Stimulated activated naive CD4-positive, alpha-beta T cell (primary cell): ENCODE measurements around the gene FOLR2.
"Not testable (repeated sequence)": the region's sequence is repeated elsewhere in the genome, so short reads cannot be mapped to it uniquely, and the experiment has no call there.

Source experiments
- DNase-seq, 6 experiments: peaks; one replicate each; lab custom pipeline; 2025; lab: John Stamatoyannopoulos, UW

FOLR2 gene

DNA sequence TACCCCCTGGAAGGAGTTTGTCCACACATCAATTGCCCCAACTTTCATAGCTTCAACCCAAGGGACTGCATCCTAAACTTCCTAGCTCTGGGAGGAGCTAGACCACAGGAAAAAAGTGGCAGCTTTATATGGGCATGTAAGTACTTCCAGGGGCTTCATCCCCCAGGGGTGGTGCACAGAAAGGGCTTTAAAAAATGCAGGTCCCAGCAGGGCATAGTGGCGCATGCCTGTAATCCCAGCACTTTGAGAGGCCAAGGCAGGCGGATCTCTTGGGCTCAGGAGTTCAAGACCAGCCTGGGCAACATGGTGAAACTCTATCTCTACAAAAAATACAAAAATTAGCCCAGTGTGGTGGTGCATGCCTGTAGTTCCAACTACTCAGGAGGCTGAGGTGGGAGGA is 9.8 kb upstream of the FOLR2 start:
- not testable (repeated sequence) for DNase-seq

DNA sequence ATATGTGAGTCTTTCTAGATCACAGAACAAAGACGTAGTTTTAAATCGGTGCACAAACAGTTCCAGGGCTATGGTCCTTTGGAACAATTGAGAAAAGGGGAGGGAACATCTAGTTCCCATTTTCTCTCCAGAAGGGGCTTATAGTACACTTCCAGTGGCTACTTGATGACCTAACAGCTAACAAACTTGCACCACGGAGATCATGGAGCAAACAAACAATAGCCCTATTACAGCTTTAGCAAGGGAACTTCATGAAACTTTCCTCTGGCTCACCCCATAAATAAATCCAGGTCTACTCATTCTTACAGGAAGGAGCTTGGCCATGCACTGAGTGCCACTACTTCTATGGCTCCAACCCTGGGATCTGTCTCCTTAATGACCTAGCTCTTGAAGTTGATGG is 8.3 kb upstream of the FOLR2 start:
- no peak for DNase-seq

DNA sequence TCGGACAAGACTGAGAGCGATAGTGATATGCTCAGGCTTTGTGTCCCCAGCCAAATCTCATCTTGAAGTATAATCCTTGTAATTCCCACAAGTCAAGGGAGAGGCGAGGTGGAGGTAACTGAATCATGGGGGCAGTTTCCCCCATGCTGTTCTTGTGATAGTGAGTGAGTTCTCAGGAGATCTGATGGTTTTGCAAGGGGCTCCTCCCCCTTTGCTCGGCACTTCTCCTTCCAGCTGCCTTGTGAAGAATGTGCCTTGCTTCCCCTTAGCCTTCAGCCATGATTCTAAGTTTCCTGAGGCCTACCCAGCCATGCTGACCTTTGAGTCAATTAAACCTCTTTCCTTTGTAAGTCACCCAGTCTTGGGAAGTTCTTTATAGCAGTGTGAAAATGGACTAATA is 7.5 kb upstream of the FOLR2 start:
- no peak for DNase-seq

DNA sequence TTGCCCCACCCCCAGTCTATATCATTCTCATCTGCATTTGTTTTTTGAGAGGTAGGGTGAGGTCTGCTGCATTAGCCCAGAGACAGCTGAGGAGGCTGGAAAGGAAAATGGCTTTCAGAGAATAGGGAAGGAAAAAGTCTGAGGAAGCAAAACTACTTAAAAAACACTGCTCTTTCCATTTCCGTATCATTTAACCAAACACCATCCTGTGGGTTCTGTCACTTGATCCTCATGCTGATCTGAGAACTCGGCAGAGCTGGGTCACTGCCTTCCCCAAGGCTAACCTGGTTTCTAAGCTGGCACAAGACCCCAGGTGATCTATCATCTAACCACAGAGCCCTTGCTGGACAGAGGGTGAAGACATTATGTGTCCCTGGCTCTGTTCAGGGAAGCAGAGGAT is 1.2 kb downstream of the FOLR2 start:
- no peak for DNase-seq

DNA sequence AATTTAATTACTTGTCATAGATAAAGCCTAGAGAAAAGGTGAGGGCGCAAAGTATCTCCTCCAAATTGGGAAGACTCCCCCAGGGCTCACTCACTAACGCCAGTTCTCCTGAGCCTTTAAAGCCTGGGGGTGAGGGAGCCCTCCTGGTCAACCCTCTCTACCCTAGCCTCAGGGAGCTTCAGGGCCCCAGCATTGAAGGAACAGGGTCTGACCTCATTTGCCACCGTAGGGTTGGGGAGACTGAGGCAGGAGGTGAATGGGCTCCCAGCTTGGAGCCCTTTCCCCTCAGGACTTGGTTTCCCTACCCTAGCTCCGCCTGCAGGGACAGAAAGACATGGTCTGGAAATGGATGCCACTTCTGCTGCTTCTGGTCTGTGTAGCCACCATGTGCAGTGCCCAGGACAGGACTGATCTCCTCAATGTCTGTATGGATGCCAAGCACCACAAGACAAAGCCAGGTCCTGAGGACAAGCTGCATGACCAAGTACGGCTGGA is 1.7 kb downstream of the FOLR2 start:
- DNase-seq = no peak

DNA sequence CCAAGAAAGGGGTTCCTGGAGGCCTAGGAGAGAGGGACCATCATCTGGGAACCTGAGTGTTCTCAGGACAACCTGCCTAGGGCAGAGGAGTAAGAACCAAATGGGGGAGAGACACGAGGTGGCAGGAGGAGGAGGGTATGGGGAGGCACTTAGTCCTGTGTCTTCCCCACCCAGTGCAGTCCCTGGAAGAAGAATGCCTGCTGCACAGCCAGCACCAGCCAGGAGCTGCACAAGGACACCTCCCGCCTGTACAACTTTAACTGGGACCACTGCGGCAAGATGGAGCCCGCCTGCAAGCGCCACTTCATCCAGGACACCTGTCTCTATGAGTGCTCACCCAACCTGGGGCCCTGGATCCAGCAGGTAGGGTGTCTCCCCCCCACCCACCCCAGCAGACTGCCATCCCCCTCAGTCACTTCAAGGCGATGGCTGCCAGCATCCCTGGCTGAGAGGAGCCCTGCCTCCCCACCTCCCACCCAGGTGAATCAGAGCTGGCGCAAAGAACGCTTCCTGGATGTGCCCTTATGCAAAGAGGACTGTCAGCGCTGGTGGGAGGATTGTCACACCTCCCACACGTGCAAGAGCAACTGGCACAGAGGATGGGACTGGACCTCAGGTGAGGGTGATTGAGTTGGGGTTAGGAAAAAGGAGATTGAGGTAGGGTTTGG is 4.2 kb downstream of the FOLR2 start:
- no peak for DNase-seq

DNA sequence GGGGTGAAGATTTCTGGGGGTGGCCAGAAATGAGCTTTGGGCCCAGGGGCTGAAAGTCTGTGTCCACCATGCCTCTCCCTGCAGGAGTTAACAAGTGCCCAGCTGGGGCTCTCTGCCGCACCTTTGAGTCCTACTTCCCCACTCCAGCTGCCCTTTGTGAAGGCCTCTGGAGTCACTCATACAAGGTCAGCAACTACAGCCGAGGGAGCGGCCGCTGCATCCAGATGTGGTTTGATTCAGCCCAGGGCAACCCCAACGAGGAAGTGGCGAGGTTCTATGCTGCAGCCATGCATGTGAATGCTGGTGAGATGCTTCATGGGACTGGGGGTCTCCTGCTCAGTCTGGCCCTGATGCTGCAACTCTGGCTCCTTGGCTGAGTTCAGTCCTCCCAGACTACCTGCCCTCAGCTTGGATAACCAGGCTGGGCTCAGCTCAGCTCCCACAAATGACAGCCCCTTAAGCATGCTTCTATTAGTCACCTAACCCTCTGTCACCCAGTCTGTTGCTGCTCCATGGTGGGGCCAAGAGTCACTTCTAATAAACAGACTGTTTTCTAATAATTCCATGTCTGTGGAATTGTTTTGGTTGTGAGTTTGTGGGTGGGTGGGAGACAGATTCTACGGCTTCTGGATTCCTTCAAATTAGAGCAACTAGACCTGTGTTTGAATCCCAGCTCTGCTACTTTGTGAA is 4.9 kb downstream of the FOLR2 start:
- DNase-seq = no peak

DNA sequence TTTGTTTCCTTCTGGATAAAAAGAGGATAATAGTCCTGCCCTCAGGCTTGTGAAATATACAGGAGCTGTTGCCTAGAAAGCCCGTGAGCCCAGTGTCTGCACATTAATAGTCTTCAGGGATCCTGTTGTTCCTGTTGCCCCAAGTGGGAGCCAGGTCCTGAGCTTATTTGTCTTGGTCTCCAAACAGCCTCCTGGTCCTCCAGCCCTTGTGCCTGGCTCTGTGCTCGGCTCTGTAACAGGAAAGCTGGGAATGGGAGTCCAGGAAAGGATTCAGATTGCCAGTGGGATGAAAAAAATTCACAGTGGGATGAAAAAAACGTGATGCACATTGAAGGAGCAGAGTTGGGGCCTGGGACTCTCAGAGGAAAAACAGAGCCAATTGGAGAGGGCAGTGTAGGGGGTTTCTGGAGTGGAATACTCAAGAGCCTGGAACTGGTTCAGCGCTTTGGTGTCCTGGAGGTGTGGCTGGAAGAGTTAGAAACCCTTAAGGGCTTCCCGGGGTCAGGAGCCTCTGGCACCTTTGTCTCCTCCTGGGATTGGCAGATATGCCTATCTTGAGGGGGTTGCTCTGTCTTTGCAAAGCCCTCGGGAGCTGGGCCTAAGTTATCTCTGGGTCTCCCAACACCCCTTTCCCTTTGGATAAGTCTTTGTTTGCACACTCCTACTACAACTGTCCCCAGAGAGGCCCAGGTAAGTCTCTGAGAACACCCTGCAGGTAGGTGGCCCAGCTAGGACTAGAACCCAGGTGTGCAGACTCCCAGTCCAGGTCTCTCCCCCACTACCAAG is 5.7 kb downstream of the FOLR2 start:
- no peak for DNase-seq

DNA sequence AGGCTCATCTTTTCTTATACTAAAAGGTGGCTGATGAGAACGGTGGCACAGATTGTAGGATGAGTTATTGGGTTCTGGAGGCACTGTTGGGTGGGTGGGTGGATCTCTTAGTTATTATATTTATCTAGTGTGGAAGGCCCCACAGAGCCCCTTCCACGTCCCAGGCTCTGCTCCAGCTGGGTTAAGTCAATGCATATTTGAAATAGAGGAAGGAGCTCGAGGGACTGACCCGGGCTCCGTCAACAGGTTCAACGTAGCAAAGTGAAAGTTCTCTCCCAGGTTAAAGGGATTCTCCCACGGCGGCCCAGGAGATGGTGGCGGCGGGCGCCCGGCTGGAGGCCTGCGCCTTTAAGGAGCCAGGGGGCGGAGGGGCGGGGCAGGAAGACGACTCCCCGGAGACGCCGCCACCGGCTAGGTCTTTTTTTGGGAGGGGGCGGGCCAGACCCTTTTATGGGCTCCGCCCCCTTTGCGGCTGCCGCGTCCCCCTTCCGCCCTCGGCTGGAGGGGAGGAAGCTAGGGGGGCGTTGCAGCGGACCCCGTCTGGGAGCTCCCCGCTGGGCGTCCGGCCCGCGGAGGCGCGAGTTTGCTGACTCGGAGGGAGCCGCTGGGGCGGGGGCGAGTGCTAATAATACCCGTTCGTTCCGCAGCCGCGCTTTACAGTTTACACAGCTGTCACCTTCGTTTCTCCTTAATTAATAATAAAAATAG is 6.5 kb downstream of the FOLR2 start:
- peak; percentile 82 to 90 (median 88) for DNase-seq

DNA sequence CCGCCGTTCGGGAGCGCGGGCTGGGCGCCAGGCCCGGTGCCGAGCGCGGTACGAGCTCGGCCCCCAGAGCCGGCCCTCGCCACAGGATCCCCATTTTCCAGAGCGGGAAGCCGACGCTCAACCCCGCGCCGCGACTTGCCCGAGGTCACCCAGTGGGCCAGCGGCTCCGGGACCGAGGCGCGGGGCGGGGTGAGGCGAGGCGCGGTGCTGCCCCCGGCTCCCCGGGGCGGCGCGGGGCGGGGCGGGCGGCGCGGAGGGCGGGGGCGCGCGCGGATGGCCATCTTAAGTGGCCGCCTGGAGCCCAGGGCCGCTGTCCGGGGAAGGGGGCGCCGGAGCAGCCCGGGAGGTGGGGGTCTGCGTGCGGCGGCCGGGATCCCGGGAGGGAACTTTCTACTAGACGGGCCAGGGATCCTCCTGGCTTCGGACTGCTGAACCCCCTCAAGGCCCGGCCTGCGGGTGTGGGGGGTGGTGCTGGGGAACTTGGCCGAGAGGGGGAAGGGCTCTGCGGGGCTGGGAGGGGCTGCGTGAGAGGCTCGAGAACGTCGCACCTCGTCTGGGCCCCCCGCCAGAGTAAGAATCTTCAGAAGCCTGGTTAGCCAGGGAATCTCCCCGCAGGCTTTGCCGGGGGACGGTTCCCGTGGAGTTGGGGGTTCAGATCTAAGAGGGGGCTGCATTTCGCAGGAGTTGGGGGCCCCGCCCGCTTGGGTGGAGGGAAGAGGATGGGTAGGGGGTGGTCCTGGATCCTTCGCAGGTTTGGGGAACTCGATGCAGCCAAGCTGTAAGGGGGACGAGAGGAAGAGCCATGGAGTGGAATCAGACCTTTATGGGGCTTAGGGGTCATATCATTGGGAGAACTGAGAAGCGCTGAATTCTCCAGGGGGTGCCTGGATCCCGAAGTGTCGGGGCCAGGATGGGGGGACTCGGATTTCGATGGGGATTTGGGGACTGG is 7.3 kb downstream of the FOLR2 start:
- peak; percentile 15 to 60 (median 47) for DNase-seq

DNA sequence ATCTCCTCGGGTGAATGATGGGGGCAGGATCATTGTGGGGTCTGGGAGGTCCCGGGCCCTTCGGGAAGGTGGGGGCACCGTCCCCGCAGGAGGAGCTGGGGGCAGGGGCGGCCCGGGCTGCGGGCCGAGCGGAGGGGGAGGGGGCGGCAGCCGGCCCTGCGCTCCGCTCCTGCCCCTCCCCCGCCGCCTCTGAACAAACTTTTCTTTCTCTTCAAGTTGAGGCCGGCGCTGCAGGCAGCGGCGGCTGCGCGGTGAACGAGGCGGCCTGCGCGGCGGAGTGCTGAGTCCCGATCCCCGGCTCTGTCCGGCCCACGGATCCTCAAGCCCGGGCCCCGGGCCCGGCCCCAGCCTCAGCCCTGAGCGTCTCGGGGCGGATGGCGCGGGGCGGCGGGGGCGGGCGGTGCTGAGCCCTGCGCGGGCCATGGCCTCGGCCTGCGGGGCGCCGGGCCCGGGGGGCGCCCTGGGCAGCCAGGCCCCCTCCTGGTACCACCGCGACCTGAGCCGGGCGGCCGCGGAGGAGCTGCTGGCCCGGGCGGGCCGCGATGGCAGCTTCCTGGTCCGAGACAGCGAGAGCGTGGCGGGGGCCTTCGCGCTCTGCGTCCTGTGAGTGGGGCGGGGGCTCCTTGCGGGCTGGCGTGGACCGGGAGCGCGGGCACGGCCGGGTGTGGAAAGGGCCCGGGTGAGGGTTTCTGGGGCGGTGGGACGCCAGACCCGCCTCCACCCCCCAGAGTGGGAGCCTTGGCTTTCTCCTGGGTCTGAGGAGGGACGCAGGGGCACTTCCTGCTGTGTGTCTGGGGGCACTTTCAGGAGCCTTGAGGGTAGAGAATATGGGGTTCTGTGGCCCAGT is 8.2 kb downstream of the FOLR2 start, which contains the start of gene INPPL1:
Gene INPPL1 (plus strand): TSS at position 204 of the 847 bp plus-strand sequence. CDS start 218 bp downstream, at position 422.
- DNase-seq = peak in 5 of 6 experiments; percentile 10 to 40 (median 16)

DNA sequence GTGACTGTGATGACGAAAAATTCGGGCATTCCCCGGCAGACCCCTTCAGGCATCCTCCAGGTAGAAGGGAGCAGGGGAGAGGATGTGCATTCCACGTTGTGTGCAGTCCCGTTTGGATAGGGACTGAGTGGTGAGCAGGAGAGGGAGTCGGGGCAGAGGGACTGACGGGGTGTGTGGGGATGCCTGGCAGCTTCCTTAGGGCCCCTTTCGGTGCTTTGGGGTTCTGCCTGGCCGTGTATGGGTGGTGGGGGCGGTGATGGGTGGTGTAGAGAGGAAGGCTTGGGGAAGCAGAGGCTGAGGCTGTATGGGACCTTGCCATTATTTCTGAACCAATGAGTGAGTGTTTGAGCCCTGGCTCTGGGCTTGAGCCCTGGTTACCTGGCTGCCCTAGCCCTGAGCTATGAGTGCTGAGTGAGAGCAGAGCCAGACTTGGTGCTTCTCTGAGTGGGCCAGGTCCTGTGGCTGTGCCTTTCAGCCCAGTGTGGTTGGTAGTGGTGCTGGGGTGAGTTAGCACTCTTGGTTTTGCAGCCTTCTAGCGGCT is 8.9 kb downstream of the FOLR2 start:
- DNase-seq = peak in 3 of 6 experiments; percentile 30 to 39 (median 37)

DNA sequence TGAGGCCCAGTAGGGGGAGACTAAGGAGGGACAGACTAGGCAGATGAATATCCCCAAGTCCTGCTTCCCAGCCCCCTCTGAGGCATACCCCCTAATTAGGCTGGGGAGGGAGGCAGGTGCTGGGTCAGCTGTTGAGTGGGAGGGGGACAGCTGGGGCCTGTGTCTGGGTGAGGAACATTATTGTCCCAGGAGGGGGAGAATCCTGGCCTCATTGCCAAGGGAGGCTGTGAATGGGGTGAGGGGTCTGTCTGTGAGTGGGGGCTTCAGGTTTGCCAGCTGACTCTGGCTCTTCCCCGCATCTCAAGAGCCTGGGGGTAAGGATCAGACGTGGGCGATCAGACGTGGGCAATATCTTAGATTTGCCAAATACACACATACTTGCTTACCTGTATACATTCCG is 10.1 kb downstream of the FOLR2 start:
- no peak for DNase-seq

DNA sequence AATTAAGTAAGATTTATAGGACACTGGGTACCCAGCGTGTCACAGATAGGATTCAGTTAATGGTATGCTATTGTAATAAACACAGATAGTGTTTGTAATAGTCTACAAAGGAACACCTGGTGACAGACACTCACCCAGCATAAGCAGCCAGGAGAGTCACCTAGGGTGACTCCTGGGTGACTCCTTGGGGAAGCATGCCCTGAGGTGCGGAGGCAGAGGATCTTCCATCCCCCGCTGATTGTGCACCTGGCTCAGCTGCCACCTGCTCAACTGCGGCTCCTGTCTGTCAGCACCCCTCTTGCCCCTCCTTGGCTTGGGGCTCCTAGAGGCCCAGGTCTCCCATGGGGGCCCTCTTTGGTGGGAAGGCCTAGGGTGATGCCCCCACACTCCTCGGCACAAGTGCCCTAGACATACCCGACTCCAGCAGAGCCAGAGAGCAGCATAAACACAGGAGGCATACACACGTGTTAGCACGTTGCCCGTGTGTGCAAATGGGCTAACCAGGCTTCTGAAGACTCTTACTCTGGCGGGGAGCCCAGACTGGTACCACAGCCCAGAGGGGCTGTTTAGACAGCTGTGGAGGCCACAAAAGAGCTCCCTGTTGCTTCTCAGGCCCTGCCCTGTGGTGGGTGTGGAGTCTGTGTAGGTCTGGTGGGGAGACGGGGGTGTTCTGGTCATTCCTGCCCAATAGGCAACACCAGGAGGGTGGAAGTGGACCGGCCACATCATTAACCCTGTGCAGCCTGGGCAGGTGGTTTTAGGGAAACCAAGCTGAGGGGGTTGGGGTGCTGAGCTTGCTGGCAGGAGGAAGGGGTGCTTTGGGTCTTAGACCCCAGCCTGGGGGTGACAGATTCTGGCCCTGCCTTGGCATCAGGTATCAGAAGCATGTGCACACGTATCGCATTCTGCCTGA is 11.0 kb downstream of the FOLR2 start:
- DNase-seq = no peak

DNA sequence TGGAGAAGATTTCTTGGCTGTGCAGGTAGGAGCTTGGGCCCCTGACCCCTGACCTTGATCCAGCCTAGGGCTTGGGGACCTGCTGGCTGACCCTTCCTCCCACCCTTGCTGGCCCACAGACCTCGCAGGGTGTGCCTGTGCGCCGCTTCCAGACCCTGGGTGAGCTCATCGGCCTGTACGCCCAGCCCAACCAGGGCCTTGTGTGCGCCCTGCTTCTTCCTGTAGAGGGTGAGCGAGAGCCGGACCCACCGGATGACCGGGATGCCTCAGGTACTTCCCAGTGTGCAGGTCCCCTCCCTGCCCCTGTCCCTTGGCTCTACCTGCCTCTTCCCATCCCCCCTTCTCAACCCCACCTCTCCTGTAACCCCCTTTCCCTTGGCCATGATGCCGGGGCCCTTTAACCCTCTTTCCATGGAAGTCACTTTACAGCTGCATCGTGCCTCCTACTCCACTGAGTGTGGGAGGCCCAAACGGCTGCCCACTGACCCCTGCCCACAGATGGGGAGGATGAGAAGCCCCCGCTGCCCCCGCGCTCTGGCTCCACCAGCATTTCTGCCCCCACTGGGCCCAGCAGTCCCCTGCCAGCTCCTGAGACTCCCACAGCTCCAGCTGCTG is 11.7 kb downstream of the FOLR2 start:
- DNase-seq = no peak

DNA sequence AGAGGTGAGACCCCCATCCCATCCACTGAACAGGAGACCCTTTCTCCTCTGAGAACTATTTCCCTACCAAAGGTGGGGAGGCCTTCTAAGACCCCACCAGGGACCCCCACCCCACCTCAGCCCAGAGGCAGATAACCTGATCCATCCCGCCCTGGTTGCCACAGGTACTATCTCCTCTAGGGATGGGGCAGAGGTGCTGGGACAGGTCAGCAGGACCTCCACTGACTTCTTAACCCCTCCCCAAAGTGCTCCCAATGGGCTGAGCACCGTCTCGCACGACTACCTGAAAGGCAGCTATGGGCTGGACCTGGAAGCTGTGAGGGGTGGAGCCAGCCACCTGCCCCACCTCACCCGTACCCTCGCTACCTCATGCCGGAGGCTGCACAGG is 12.2 kb downstream of the FOLR2 start:
- DNase-seq = no peak

DNA sequence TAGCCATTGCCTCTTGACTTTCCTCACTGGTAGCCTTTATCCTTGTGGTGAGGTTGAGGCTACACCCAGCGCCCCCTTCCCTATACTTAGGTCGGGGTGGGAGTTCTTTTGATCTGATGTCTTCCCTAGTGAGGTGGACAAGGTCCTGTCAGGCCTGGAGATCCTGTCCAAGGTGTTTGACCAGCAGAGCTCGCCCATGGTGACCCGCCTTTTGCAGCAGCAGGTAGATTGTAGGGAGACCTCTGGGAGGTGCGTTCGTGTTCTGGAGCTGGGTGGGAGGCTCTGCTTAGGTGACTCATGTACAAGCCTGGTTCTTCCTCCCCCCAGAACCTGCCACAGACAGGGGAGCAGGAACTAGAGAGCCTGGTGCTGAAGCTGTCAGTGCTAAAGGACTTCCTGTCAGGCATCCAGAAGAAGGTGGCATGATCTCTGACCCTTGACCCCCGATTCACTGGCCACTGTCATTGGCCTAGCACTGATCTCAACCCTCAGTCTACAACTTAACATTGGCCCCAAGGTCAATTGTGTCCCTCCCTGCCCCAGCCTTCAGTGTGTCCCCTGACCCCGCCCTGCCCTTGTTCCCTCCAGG is 12.8 kb downstream of the FOLR2 start:
- no peak for DNase-seq
